AG08395 (cell line): Measurements from ENCODE around the gene TBC1D1.
"Not testable (repeated sequence)": the region's sequence is repeated elsewhere in the genome, so short reads cannot be mapped to it uniquely, and the experiment has no call there.

ENCODE experiments used
- DNase-seq: peaks from one replicate; pipeline ENCODE4 v3.0.0; 2012; ENCODE audit warnings: mixed read lengths, low spot score

TBC1D1 gene

GRCh38 chr4:37966044-37966443 lies 75.2 kb downstream of the TBC1D1 start:
- no peak for DNase-seq

- DNase-seq = peak; percentile 4
These were observed 76.9 kb downstream of the TBC1D1 start for GRCh38 chr4:37967736-37968135.

GRCh38 chr4:37968747-37969146 lies 77.9 kb downstream of the TBC1D1 start:
- no peak for DNase-seq

- peak; percentile 32 for DNase-seq
These were observed 79.8 kb downstream of the TBC1D1 start for GRCh38 chr4:37970702-37971101.

GRCh38 chr4:37971202-37971601 lies 80.3 kb downstream of the TBC1D1 start:
- no peak for DNase-seq

GRCh38 chr4:37973441-37973840 lies 82.6 kb downstream of the TBC1D1 start:
- no peak for DNase-seq

GRCh38 chr4:37975321-37975822 lies 84.5 kb downstream of the TBC1D1 start:
- not testable (repeated sequence) for DNase-seq

GRCh38 chr4:37976507-37976906 lies 85.6 kb downstream of the TBC1D1 start:
- no peak for DNase-seq

GRCh38 chr4:37976991-37977470 lies 86.1 kb downstream of the TBC1D1 start:
- DNase-seq = peak; percentile 69

GRCh38 chr4:37977471-37978247 lies 86.8 kb downstream of the TBC1D1 start:
- peak; percentile 59 for DNase-seq

GRCh38 chr4:37978248-37978924 lies 87.5 kb downstream of the TBC1D1 start:
- peak; percentile 3 for DNase-seq

GRCh38 chr4:37980246-37980645 lies 89.4 kb downstream of the TBC1D1 start:
- no peak for DNase-seq

- DNase-seq = no peak
These were observed 90.5 kb downstream of the TBC1D1 start for GRCh38 chr4:37981425-37981824.

GRCh38 chr4:37981844-37982720 lies 91.2 kb downstream of the TBC1D1 start:
- peak; percentile 26 for DNase-seq

- no peak for DNase-seq
These were observed 91.9 kb downstream of the TBC1D1 start for GRCh38 chr4:37982736-37983135.

- no peak for DNase-seq
These were observed 93.1 kb downstream of the TBC1D1 start for GRCh38 chr4:37983951-37984350.

GRCh38 chr4:37985730-37986275 lies 94.9 kb downstream of the TBC1D1 start:
- no peak for DNase-seq

- no peak for DNase-seq
These were observed 97.8 kb downstream of the TBC1D1 start for GRCh38 chr4:37988670-37989069.

GRCh38 chr4:37989398-37990260 lies 98.7 kb downstream of the TBC1D1 start:
- DNase-seq = no peak

- DNase-seq = no peak
These were observed 99.9 kb downstream of the TBC1D1 start for GRCh38 chr4:37990731-37991245.
